H9 (cell line): ENCODE data around the gene CAMK2B. TPM values are rescaled to one million over a fixed set of nuclear protein-coding genes. Genes with fewer than 3 reads are reported as not detected.

Source experiments
- DNase-seq: peaks from one replicate; pipeline ENCODE4 v3.0.0-alpha.2; 2017
- H2AFZ ChIP-seq: one replicate; pipeline ENCODE4 v1.6.1; 2013; ENCODE audit warnings: mild to moderate bottlenecking, low read length, control low read depth, moderate library complexity
- H2AK5ac ChIP-seq: 2 replicates; pipeline ENCODE4 v1.6.1; 2013; ENCODE audit warnings: low read length, control low read depth, mixed read lengths; ENCODE audit not compliant: insufficient read length
- H2BK120ac ChIP-seq: one replicate; pipeline ENCODE4 v1.6.1; 2013; ENCODE audit warnings: low read depth, mild to moderate bottlenecking, low read length, control low read depth, inconsistent platforms; ENCODE audit not compliant: poor library complexity, severe bottlenecking
- H2BK12ac ChIP-seq: 2 replicates; pipeline ENCODE4 v1.6.1; 2013; ENCODE audit warnings: low read length, control low read depth, mixed read lengths, low read depth; ENCODE audit not compliant: insufficient read length
- H2BK15ac ChIP-seq: 2 replicates; pipeline ENCODE4 v1.6.1; 2013; ENCODE audit warnings: low read depth, low read length, control low read depth
- H2BK20ac ChIP-seq: one replicate; pipeline ENCODE4 v1.6.1; 2013; ENCODE audit warnings: low read depth, mild to moderate bottlenecking, low read length, control low read depth, inconsistent platforms; ENCODE audit not compliant: poor library complexity, severe bottlenecking
- H2BK5ac ChIP-seq: 2 replicates; pipeline ENCODE4 v1.6.1; 2013; ENCODE audit warnings: low read length, control low read depth, mixed read lengths; ENCODE audit not compliant: insufficient read length
- H3K14ac ChIP-seq: 2 replicates; pipeline ENCODE4 v1.6.1; 2013; ENCODE audit warnings: low read length, control low read depth; ENCODE audit not compliant: insufficient read depth
- H3K18ac ChIP-seq: 2 replicates; pipeline ENCODE4 v1.6.1; 2013; ENCODE audit warnings: low read depth, mild to moderate bottlenecking, mixed read lengths, low read length, control low read depth; ENCODE audit not compliant: insufficient read length
- H3K23ac ChIP-seq: 2 replicates; pipeline ENCODE4 v1.6.1; 2013; ENCODE audit warnings: low read length, control low read depth, mixed read lengths, low read depth; ENCODE audit not compliant: insufficient read length
- H3K23me2 ChIP-seq: 2 replicates; pipeline ENCODE4 v1.6.1; 2013; ENCODE audit warnings: low read depth, mild to moderate bottlenecking, mixed read lengths, low read length, control low read depth; ENCODE audit not compliant: insufficient read length, poor library complexity, severe bottlenecking
- H3K27ac ChIP-seq: 2 replicates; pipeline ENCODE4 v1.5.1; 2013; ENCODE audit warnings: low read length, control low read depth, mixed read lengths, low read depth; ENCODE audit not compliant: insufficient read length
- H3K27me3 ChIP-seq: 2 replicates; pipeline ENCODE4 v1.6.1; 2013; ENCODE audit warnings: low read length, control low read depth, inconsistent platforms; ENCODE audit not compliant: insufficient read depth
- H3K4ac ChIP-seq: 2 replicates; pipeline ENCODE4 v1.6.1; 2013; ENCODE audit warnings: low read depth, mild to moderate bottlenecking, control low read depth, inconsistent platforms, low read length, moderate library complexity
- H3K4me1 ChIP-seq: 2 replicates; pipeline ENCODE4 v1.6.1; 2013; ENCODE audit warnings: low read length, control low read depth, inconsistent platforms; ENCODE audit not compliant: insufficient read depth
- H3K4me2 ChIP-seq: 2 replicates; pipeline ENCODE4 v1.6.1; 2013; ENCODE audit warnings: low read length, control low read depth, mixed read lengths; ENCODE audit not compliant: insufficient read length, insufficient read depth
- H3K56ac ChIP-seq: 2 replicates; pipeline ENCODE4 v1.6.1; 2013; ENCODE audit warnings: low read depth, mild to moderate bottlenecking, mixed read lengths, low read length, control low read depth; ENCODE audit not compliant: insufficient read length
- H3K79me1 ChIP-seq: 2 replicates; pipeline ENCODE4 v1.6.1; 2013; ENCODE audit warnings: low read depth, mild to moderate bottlenecking, moderate library complexity, low read length, control low read depth, inconsistent platforms; ENCODE audit not compliant: insufficient read depth, poor library complexity, severe bottlenecking
- H3K79me2 ChIP-seq: 2 replicates; pipeline ENCODE4 v1.6.1; 2013; ENCODE audit warnings: low read length, control low read depth, inconsistent platforms; ENCODE audit not compliant: insufficient read depth
- H3K9ac ChIP-seq: 2 replicates; pipeline ENCODE4 v1.6.1; 2013; ENCODE audit warnings: low read length, control low read depth, mixed read lengths; ENCODE audit not compliant: insufficient read length; ENCODE audit errors: extremely low read depth
- H3K9me3 ChIP-seq: one replicate; pipeline ENCODE4 v1.6.1; 2013; ENCODE audit warnings: low read depth, low read length, inconsistent platforms; ENCODE audit not compliant: control insufficient read depth
- H3T11ph ChIP-seq: one replicate; pipeline ENCODE4 v1.6.1; 2013; ENCODE audit warnings: mild to moderate bottlenecking, low read length, control low read depth, inconsistent platforms
- H4K20me1 ChIP-seq: one replicate; pipeline ENCODE4 v1.6.1; 2013; ENCODE audit not compliant: control insufficient read depth, insufficient read length, insufficient read depth
- H4K5ac ChIP-seq: 2 replicates; pipeline ENCODE4 v1.6.1; 2013; ENCODE audit warnings: low read depth, mild to moderate bottlenecking, mixed read lengths, low read length, control low read depth; ENCODE audit not compliant: insufficient read length
- H4K8ac ChIP-seq: replicated peaks from 2 replicates; pipeline ENCODE4 v1.6.1; 2013; ENCODE audit warnings: low read length, control low read depth, mixed read lengths, low read depth; ENCODE audit not compliant: insufficient read length
- H4K91ac ChIP-seq: 2 replicates; pipeline ENCODE4 v1.6.1; 2013; ENCODE audit warnings: low read depth, mild to moderate bottlenecking, moderate library complexity, mixed read lengths, low read length, control low read depth; ENCODE audit not compliant: insufficient read length
- H3K27ac Mint-ChIP-seq, 3 experiments: 2 replicates in 2 of 3; 3 replicates in 1 of 3; pipeline ENCODE4 v1.8.0; 2020 to 2021; ENCODE audit warnings: mixed read lengths in 3 of 3, mild to moderate bottlenecking in 1 of 3, moderate library complexity in 1 of 3
- H3K27me3 Mint-ChIP-seq: 2 replicates; pipeline ENCODE4 v1.8.0; 2021; ENCODE audit warnings: low read depth, mild to moderate bottlenecking, moderate library complexity, mixed read lengths
- H3K36me3 Mint-ChIP-seq, 3 experiments: 2 replicates in 2 of 3; 3 replicates in 1 of 3; pipeline ENCODE4 v1.8.0; 2020 to 2021; ENCODE audit warnings: low read depth in 3 of 3, mixed read lengths in 3 of 3; ENCODE audit not compliant: insufficient read depth in 1 of 3
- H3K4me1 Mint-ChIP-seq, 2 experiments: 2 replicates each; pipeline ENCODE4 v1.8.0; 2020; ENCODE audit warnings: mixed read lengths in 2 of 2
- H3K4me3 Mint-ChIP-seq, 2 experiments: 2 replicates in 1 of 2; 3 replicates in 1 of 2; pipeline ENCODE4 v1.8.0; 2020 to 2021; ENCODE audit warnings: mild to moderate bottlenecking in 2 of 2, mixed read lengths in 2 of 2, moderate library complexity in 1 of 2
- H3K9me3 Mint-ChIP-seq, 2 experiments: 2 replicates in 1 of 2; 3 replicates in 1 of 2; pipeline ENCODE4 v1.8.0; 2020; ENCODE audit warnings: mild to moderate bottlenecking in 2 of 2, mixed read lengths in 2 of 2, moderate library complexity in 1 of 2
- WGBS: extraction: QIAGEN DNeasy Blood & Tissue Kit; methylation state at CpG from one replicate; pipeline ENCODE4 v1.1.7; 2013; ENCODE audit warnings: missing lambda C conversion rate, low lambda C conversion rate, mixed read lengths; ENCODE audit not compliant: insufficient read length; ENCODE audit errors: extremely low coverage; 5-methylcytosine and 5-hydroxymethylcytosine counted together
- total RNA-seq: library from RNA; stranded (reverse); gene quantifications from 2 replicates; pipeline ENCODE4 v1.2.1, GENCODE V29; 2021
- TF ChIP-seq, protein P1 (sequence below): fragments of 200-600 bp; sonication (generic); conservative IDR thresholded peaks from 3 replicates; pipeline ENCODE4 v1.8.0; 2021; ENCODE audit warnings: antibody characterized with exemption, mild to moderate bottlenecking

CAMK2B gene
- total RNA-seq, 1 experiment from 2014 or later: 0.17 TPM

- Histone ChIP-seq H2AK5ac (no peak overlapping the region), H4K20me1 (no peaks in the 10 kb centered on the region), H2BK20ac (no peak overlapping the region), H3K79me1 (no peaks in the 10 kb centered on the region), H3T11ph (no peak overlapping the region), H3K4ac (no peak overlapping the region), H3K56ac (no peak overlapping the region), H3K79me2 (no peaks in the 10 kb centered on the region), H3K23me2 (no peaks in the 10 kb centered on the region), H4K8ac (no peak overlapping the region), H4K5ac (no peak overlapping the region), H3K18ac (no peak overlapping the region), H2BK12ac (no peak overlapping the region), H3K27ac (no peak overlapping the region), H4K91ac (no peak overlapping the region), H2BK120ac (no peak overlapping the region), H2BK15ac (no peak overlapping the region), H3K27me3 (peaks cover 1% of the 10 kb centered on the region; the same call in 1 of the 2 replicates), H3K14ac (no peak overlapping the region), H3K4me2 (no peak overlapping the region), H3K9ac (no peak overlapping the region), H3K23ac (no peak overlapping the region), H2AFZ (no peak overlapping the region), H2BK5ac (no peak overlapping the region), H3K9me3 (no peaks in the 10 kb centered on the region), H3K4me1 (no peaks in the 10 kb centered on the region; the same call in 1 of the 2 replicates)
- H3K4me1 Mint-ChIP-seq: peaks cover 0 to 15% of the 10 kb centered on the region in 2 experiments; a peak in 2 of 4 replicates
- TF ChIP-seq, protein P1, sequence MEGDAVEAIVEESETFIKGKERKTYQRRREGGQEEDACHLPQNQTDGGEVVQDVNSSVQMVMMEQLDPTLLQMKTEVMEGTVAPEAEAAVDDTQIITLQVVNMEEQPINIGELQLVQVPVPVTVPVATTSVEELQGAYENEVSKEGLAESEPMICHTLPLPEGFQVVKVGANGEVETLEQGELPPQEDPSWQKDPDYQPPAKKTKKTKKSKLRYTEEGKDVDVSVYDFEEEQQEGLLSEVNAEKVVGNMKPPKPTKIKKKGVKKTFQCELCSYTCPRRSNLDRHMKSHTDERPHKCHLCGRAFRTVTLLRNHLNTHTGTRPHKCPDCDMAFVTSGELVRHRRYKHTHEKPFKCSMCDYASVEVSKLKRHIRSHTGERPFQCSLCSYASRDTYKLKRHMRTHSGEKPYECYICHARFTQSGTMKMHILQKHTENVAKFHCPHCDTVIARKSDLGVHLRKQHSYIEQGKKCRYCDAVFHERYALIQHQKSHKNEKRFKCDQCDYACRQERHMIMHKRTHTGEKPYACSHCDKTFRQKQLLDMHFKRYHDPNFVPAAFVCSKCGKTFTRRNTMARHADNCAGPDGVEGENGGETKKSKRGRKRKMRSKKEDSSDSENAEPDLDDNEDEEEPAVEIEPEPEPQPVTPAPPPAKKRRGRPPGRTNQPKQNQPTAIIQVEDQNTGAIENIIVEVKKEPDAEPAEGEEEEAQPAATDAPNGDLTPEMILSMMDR: no peak
- peaks cover 25% of the 10 kb centered on the region for H3K27me3 Mint-ChIP-seq
- DNase-seq: no peak
- no CpG with 5 or more reads among the region's 8 CpGs for WGBS
- H3K27ac Mint-ChIP-seq: no peak overlapping the region
- H3K4me3 Mint-ChIP-seq: no peak overlapping the region
- no peaks in the 10 kb centered on the region; a peak in 1 of 5 replicates for H3K9me3 Mint-ChIP-seq
- H3K36me3 Mint-ChIP-seq: no peaks in the 10 kb centered on the region
Measured at GRCh38 chr7:44265728-44266127, 59.7 kb downstream of the CAMK2B start.
